Activated CD4-positive, CD25-positive, alpha-beta regulatory T cell treated with anti-CD3 and anti-CD28 coated beads, Interleukin-2, amount 50 U/mL, for 24 hours (primary cell): ENCODE results near the gene EDAR.

Experiments
- ATAC-seq, 2 donors: fragments of 150-1000 bp; cut with Tn5 transposase; one replicate each; pipeline ENCODE4 v1.10.0; 2021; ENCODE audit warnings: mild to moderate bottlenecking in 1 of 2, moderate library complexity in 1 of 2

EDAR gene

DNA sequence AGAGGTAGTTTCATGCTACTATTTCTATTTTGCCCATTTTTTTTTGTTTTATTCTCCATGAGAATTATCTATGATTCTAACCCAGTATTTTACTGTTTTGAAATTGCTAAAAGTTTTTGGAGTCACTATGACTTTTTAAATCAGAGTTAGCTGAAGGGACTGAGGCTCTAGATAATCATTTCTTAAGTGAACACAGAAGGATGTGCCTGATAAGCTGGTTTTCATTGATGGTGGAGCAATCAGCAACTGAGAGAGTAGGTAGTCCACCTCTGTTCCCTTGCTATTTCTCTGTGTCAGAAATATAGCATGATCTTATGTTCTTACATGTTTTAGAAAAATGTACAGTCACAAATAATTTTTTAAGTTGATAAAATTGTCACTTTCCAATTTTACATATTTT is 143.1 kb downstream of the EDAR start:
- ATAC-seq = no peak
